ENCODE measurements around the gene CLIC6.
"Not testable (repeated sequence)": the region's sequence is repeated elsewhere in the genome, so short reads cannot be mapped to it uniquely, and the experiment has no call there.

The CLIC6 gene

GRCh38 chr21:34667761-34668160 lies 1.0 kb upstream of the CLIC6 start:
- Histone ChIP-seq H3K36me3 (ENCODE audit: insufficient read depth, low read length) (no peaks in the 10 kb centered on the region), H3K4me1 (ENCODE audit: control insufficient read depth, insufficient read depth, low read length) (peaks cover 7% of the 10 kb centered on the region), H3K9me3 (replicated peaks; ENCODE audit: low read length) (no peaks in the 10 kb centered on the region), H3K27me3 (ENCODE audit: control insufficient read depth, insufficient read depth, low read length) (peaks cover 91% of the 10 kb centered on the region), H3K4me2 (ENCODE audit: low read length) (no peak overlapping the region), H3K9ac (ENCODE audit: low read depth, low read length) (no peak overlapping the region), H3K4me3 (ENCODE audit: low read length) (no peak overlapping the region)

GRCh38 chr21:34669149-34669879 lies 520 bp downstream of the CLIC6 start:
- H3K9me3 ChIP-seq (replicated peaks; ENCODE audit: low read length) = no peaks in the 10 kb centered on the region
- H3K4me2 ChIP-seq (ENCODE audit: low read length) = peak overlapping the region; percentile 64
- H3K27me3 ChIP-seq (ENCODE audit: control insufficient read depth, insufficient read depth, low read length) = peaks cover 92% of the 10 kb centered on the region
- no peak overlapping the region for H3K9ac ChIP-seq (ENCODE audit: low read depth, low read length)
- H3K36me3 ChIP-seq (ENCODE audit: insufficient read depth, low read length) = no peaks in the 10 kb centered on the region
- peaks cover 7% of the 10 kb centered on the region for H3K4me1 ChIP-seq (ENCODE audit: control insufficient read depth, insufficient read depth, low read length)
- peak overlapping the region; percentile 38 for H3K4me3 ChIP-seq (ENCODE audit: low read length)

GRCh38 chr21:34669880-34670219 lies 1.1 kb downstream of the CLIC6 start:
- Histone ChIP-seq H3K27me3 (ENCODE audit: control insufficient read depth, insufficient read depth, low read length) (peaks cover 95% of the 10 kb centered on the region), H3K4me3 (ENCODE audit: low read length) (peak overlapping the region; percentile 49), H3K4me2 (ENCODE audit: low read length) (peak overlapping the region; percentile 69)
- H3K9me3 ChIP-seq (replicated peaks; ENCODE audit: low read length); H3K4me1 ChIP-seq (ENCODE audit: control insufficient read depth, insufficient read depth, low read length); H3K9ac ChIP-seq (ENCODE audit: low read depth, low read length); H3K36me3 ChIP-seq (ENCODE audit: insufficient read depth, low read length): not testable (repeated sequence)

DNA sequence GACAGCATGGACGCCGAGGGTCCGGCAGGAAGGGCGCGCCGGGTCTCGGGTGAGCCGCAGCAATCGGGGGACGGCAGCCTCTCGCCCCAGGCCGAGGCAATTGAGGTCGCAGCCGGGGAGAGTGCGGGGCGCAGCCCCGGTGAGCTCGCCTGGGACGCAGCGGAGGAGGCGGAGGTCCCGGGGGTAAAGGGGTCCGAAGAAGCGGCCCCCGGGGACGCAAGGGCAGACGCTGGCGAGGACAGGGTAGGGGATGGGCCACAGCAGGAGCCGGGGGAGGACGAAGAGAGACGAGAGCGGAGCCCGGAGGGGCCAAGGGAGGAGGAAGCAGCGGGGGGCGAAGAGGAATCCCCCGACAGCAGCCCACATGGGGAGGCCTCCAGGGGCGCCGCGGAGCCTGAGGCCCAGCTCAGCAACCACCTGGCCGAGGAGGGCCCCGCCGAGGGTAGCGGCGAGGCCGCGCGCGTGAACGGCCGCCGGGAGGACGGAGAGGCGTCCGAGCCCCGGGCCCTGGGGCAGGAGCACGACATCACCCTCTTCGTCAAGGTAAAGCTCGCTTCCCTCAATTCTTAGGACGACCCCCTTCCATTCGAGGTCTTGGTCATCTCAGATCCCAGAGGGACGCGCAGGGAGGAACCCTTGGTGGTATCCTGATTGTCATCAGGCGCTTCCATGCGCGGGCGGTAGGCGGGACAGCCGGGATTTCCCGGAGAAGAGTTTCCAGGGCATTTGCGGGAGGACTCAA lies 1.6 kb downstream of the CLIC6 start:
- H3K4me1 ChIP-seq (ENCODE audit: control insufficient read depth, insufficient read depth, low read length) = peaks cover 7% of the 10 kb centered on the region
- no peak overlapping the region for H3K9ac ChIP-seq (ENCODE audit: low read depth, low read length)
- H3K36me3 ChIP-seq (ENCODE audit: insufficient read depth, low read length) = no peaks in the 10 kb centered on the region
- no peaks in the 10 kb centered on the region for H3K9me3 ChIP-seq (replicated peaks; ENCODE audit: low read length)
- H3K4me2 ChIP-seq (ENCODE audit: low read length) = peak overlapping the region; percentile 69
- H3K4me3 ChIP-seq (ENCODE audit: low read length) = peak overlapping the region; percentile 49
- H3K27me3 ChIP-seq (ENCODE audit: control insufficient read depth, insufficient read depth, low read length) = peaks cover 95% of the 10 kb centered on the region

DNA sequence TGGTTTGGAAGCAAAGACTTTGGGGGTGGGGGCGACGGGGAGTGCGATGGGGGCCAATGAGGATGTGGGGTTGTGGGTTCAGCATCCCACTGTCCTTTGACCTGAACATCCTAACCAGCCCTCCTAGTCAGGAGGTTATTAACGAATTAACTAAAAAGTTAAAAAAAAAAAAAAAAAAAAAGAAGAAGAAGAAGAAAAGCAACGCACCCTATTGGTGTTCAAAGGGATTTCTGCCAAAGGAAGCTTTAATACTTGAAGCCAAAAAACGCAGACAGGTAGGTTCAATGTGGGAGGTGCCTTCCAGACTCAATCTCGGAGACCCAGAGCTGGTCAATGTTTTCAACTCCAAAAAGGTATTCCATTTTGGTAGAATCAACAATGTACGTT lies 2.2 kb downstream of the CLIC6 start:
- H3K4me3 ChIP-seq (ENCODE audit: low read length) = no peak overlapping the region
- H3K4me2 ChIP-seq (ENCODE audit: low read length) = peak overlapping the region; percentile 69
- no peak overlapping the region for H3K9ac ChIP-seq (ENCODE audit: low read depth, low read length)
- H3K27me3 ChIP-seq (ENCODE audit: control insufficient read depth, insufficient read depth, low read length) = peaks cover 95% of the 10 kb centered on the region
- peaks cover 7% of the 10 kb centered on the region for H3K4me1 ChIP-seq (ENCODE audit: control insufficient read depth, insufficient read depth, low read length)
- no peaks in the 10 kb centered on the region for H3K36me3 ChIP-seq (ENCODE audit: insufficient read depth, low read length)
- H3K9me3 ChIP-seq (replicated peaks; ENCODE audit: low read length) = no peaks in the 10 kb centered on the region

GRCh38 chr21:34671462-34671861 lies 2.7 kb downstream of the CLIC6 start:
- H3K9ac ChIP-seq (ENCODE audit: low read depth, low read length) = no peak overlapping the region
- no peaks in the 10 kb centered on the region for H3K9me3 ChIP-seq (replicated peaks; ENCODE audit: low read length)
- H3K27me3 ChIP-seq (ENCODE audit: control insufficient read depth, insufficient read depth, low read length) = peaks cover 97% of the 10 kb centered on the region
- no peaks in the 10 kb centered on the region for H3K36me3 ChIP-seq (ENCODE audit: insufficient read depth, low read length)
- no peak overlapping the region for H3K4me3 ChIP-seq (ENCODE audit: low read length)
- H3K4me1 ChIP-seq (ENCODE audit: control insufficient read depth, insufficient read depth, low read length) = peaks cover 7% of the 10 kb centered on the region
- no peak overlapping the region for H3K4me2 ChIP-seq (ENCODE audit: low read length)

GRCh38 chr21:34671891-34672290 lies 3.1 kb downstream of the CLIC6 start:
- Histone ChIP-seq H3K27me3 (ENCODE audit: control insufficient read depth, insufficient read depth, low read length) (peaks cover 97% of the 10 kb centered on the region), H3K4me2 (ENCODE audit: low read length) (no peak overlapping the region)

GRCh38 chr21:34673006-34673405 lies 4.2 kb downstream of the CLIC6 start:
- H3K27me3 ChIP-seq (ENCODE audit: control insufficient read depth, insufficient read depth, low read length) = peaks cover 92% of the 10 kb centered on the region
- H3K36me3 ChIP-seq (ENCODE audit: insufficient read depth, low read length) = no peaks in the 10 kb centered on the region
- H3K4me1 ChIP-seq (ENCODE audit: control insufficient read depth, insufficient read depth, low read length) = peaks cover 7% of the 10 kb centered on the region
- H3K4me3 ChIP-seq (ENCODE audit: low read length) = no peak overlapping the region
- no peaks in the 10 kb centered on the region for H3K9me3 ChIP-seq (replicated peaks; ENCODE audit: low read length)
- no peak overlapping the region for H3K9ac ChIP-seq (ENCODE audit: low read depth, low read length)
- no peak overlapping the region for H3K4me2 ChIP-seq (ENCODE audit: low read length)

More at GRCh38 chr21:34671891-34672290, 3.1 kb downstream of the CLIC6 start:
- no peak overlapping the region for H3K9ac ChIP-seq (ENCODE audit: low read depth, low read length)
- H3K36me3 ChIP-seq (ENCODE audit: insufficient read depth, low read length) = no peaks in the 10 kb centered on the region
- no peaks in the 10 kb centered on the region for H3K9me3 ChIP-seq (replicated peaks; ENCODE audit: low read length)
- peaks cover 7% of the 10 kb centered on the region for H3K4me1 ChIP-seq (ENCODE audit: control insufficient read depth, insufficient read depth, low read length)
- H3K4me3 ChIP-seq (ENCODE audit: low read length) = no peak overlapping the region

- H3K4me1 ChIP-seq (ENCODE audit: control insufficient read depth, insufficient read depth, low read length) = peaks cover 7% of the 10 kb centered on the region
- H3K4me2 ChIP-seq (ENCODE audit: low read length) = no peak overlapping the region
- peaks cover 84% of the 10 kb centered on the region for H3K27me3 ChIP-seq (ENCODE audit: control insufficient read depth, insufficient read depth, low read length)
- no peaks in the 10 kb centered on the region for H3K36me3 ChIP-seq (ENCODE audit: insufficient read depth, low read length)
- H3K9me3 ChIP-seq (replicated peaks; ENCODE audit: low read length) = no peaks in the 10 kb centered on the region
- H3K9ac ChIP-seq (ENCODE audit: low read depth, low read length) = no peak overlapping the region
- no peak overlapping the region for H3K4me3 ChIP-seq (ENCODE audit: low read length)
Observed at GRCh38 chr21:34674468-34674867, 5.7 kb downstream of the CLIC6 start.

DNA sequence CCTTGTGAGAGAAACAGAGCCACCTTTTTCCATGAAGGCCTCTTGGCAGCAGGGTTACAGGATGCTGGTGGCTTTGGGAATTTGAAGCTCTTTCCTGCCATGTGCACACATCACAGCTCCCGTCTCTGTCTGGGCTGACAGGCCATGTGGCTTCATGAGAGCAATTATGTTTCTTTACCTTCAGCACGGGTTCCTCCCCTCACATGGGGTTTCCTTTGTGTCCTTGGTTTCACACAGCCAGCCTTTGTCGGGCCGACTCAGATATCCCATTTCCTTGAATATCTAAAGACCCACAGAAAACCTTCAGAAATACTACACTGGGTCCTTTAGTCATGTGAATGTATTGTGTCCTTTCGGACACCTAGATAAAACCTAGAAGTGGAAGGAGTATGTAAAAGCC lies 7.1 kb downstream of the CLIC6 start:
- H3K36me3 ChIP-seq (ENCODE audit: insufficient read depth, low read length) = no peaks in the 10 kb centered on the region
- H3K9ac ChIP-seq (ENCODE audit: low read depth, low read length) = no peak overlapping the region
- H3K9me3 ChIP-seq (replicated peaks; ENCODE audit: low read length) = no peaks in the 10 kb centered on the region
- no peak overlapping the region for H3K4me2 ChIP-seq (ENCODE audit: low read length)
- H3K4me3 ChIP-seq (ENCODE audit: low read length) = no peak overlapping the region
- peaks cover 73% of the 10 kb centered on the region for H3K27me3 ChIP-seq (ENCODE audit: control insufficient read depth, insufficient read depth, low read length)
- H3K4me1 ChIP-seq (ENCODE audit: control insufficient read depth, insufficient read depth, low read length) = no peaks in the 10 kb centered on the region

- no peaks in the 10 kb centered on the region for H3K4me1 ChIP-seq (ENCODE audit: control insufficient read depth, insufficient read depth, low read length)
- peaks cover 49% of the 10 kb centered on the region for H3K27me3 ChIP-seq (ENCODE audit: control insufficient read depth, insufficient read depth, low read length)
- no peak overlapping the region for H3K4me3 ChIP-seq (ENCODE audit: low read length)
- peaks cover 7% of the 10 kb centered on the region for H3K9me3 ChIP-seq (replicated peaks; ENCODE audit: low read length)
- no peak overlapping the region for H3K4me2 ChIP-seq (ENCODE audit: low read length)
- no peak overlapping the region for H3K9ac ChIP-seq (ENCODE audit: low read depth, low read length)
- no peaks in the 10 kb centered on the region for H3K36me3 ChIP-seq (ENCODE audit: insufficient read depth, low read length)
Observed at GRCh38 chr21:34679051-34679450, 10.3 kb downstream of the CLIC6 start.

Data from skeletal muscle satellite cell (primary cell).